CD4-positive, alpha-beta memory T cell (primary cell): ENCODE measurements around the gene POU2AF1. TPM values are rescaled to one million over a fixed set of nuclear protein-coding genes. Genes with fewer than 3 reads are reported as not detected.
"Not testable (repeated sequence)": the region's sequence is repeated elsewhere in the genome, so short reads cannot be mapped to it uniquely, and the experiment has no call there.

ENCODE experiments used
- CTCF ChIA-PET: fragments of 350-600 bp; sonication (Branson Sonifier 250); formaldehyde crosslinking; loops from one replicate; lab custom pipeline; 2021; ENCODE audit warnings: inconsistent platforms; ENCODE audit not compliant: partially characterized antibody; lab: Charles Lee
- POLR2A ChIA-PET: fragments of 350-600 bp; sonication (Branson Sonifier 250); formaldehyde crosslinking; loops from one replicate; lab custom pipeline; 2021; ENCODE audit not compliant: partially characterized antibody; lab: Charles Lee
- DNase-seq, 5 donors: peaks; one replicate each; pipeline versions ENCODE4 v3.0.0 to v3.0.0-alpha.2; 2020 to 2022; ENCODE audit warnings: mixed read lengths in 1 of 5
- H3K27ac ChIP-seq: one replicate; pipeline ENCODE4 v1.7.0; 2013; ENCODE audit warnings: low read depth, low read length
- H3K27me3 ChIP-seq: 2 replicates; pipeline ENCODE4 v1.7.0; 2013; ENCODE audit warnings: mild to moderate bottlenecking, low read length, moderate library complexity; ENCODE audit not compliant: insufficient read depth
- H3K36me3 ChIP-seq: 2 replicates; pipeline ENCODE4 v1.7.0; 2013; ENCODE audit warnings: mild to moderate bottlenecking, low read length, moderate library complexity; ENCODE audit not compliant: insufficient read depth
- H3K4me1 ChIP-seq: 2 replicates; pipeline ENCODE4 v1.7.0; 2013; ENCODE audit warnings: mild to moderate bottlenecking, low read length, moderate library complexity; ENCODE audit not compliant: insufficient read depth
- H3K4me3 ChIP-seq, 2 donors: one replicate each; pipeline ENCODE4 v1.7.0; 2013; ENCODE audit warnings: low read length in 2 of 2, mild to moderate bottlenecking in 1 of 2
- H3K9me3 ChIP-seq, 2 donors: one replicate each; pipeline ENCODE4 v1.7.0; 2013; ENCODE audit warnings: low read length in 2 of 2, control low read depth in 1 of 2; ENCODE audit not compliant: control insufficient read depth in 1 of 2
- H3K27ac Mint-ChIP-seq, 7 donors: one replicate each; pipeline ENCODE4 v1.8.0; 2020 to 2021; ENCODE audit warnings: mixed read lengths in 7 of 7, mild to moderate bottlenecking in 6 of 7, inconsistent platforms in 3 of 7, moderate library complexity in 3 of 7
- H3K27me3 Mint-ChIP-seq, 2 donors: one replicate each; pipeline ENCODE4 v1.8.0; 2020 to 2021; ENCODE audit warnings: mixed read lengths in 2 of 2
- H3K36me3 Mint-ChIP-seq, 2 donors: one replicate each; pipeline ENCODE4 v1.8.0; 2020 to 2021; ENCODE audit warnings: mixed read lengths in 2 of 2, inconsistent platforms in 1 of 2, mild to moderate bottlenecking in 1 of 2
- H3K4me1 Mint-ChIP-seq, 4 donors: one replicate each; pipeline ENCODE4 v1.8.0; 2020 to 2021; ENCODE audit warnings: mixed read lengths in 4 of 4, mild to moderate bottlenecking in 1 of 4
- H3K4me3 Mint-ChIP-seq, 8 donors: one replicate each; pipeline ENCODE4 v1.8.0; 2020 to 2021; ENCODE audit warnings: mixed read lengths in 8 of 8, mild to moderate bottlenecking in 7 of 8, moderate library complexity in 6 of 8, inconsistent platforms in 3 of 8
- H3K9me3 Mint-ChIP-seq, 8 donors: one replicate each; pipeline ENCODE4 v1.8.0; 2020 to 2021; ENCODE audit warnings: mixed read lengths in 8 of 8, mild to moderate bottlenecking in 5 of 8, inconsistent platforms in 3 of 8, moderate library complexity in 1 of 8
- intact Hi-C: fragments of 100-400 bp; cut with micrococcal nuclease; formaldehyde crosslinking; loops from one replicate; pipeline ENCODE4 v1.15.1; 2023
- polyA plus RNA-seq, 2 donors: library from polyadenylated mRNA; unstranded; fragments of 300-500 nt; fragmentation: Illumina TruSeq; gene quantifications; one replicate each; pipeline ENCODE4 v1.2.3, GENCODE V29; 2021
- total RNA-seq, 2 experiments: library from RNA; stranded (reverse); gene quantifications; one replicate each; pipeline ENCODE4 v1.2.3, GENCODE V29; 2021

Gene POU2AF1
- total and polyA plus RNA-seq, 4 experiments from 2014 or later, result 0.37 to 2.0 (median 0.56) TPM

GRCh38 chr11:111325259-111325658 lies 53.8 kb downstream of the POU2AF1 start:
- DNase-seq, result no peak
- H3K4me3 ChIP-seq, result no peak overlapping the region
- intact Hi-C loops, result no loop called here
- CTCF ChIA-PET, result no interaction called here
- Mint-ChIP-seq H3K4me3 (no peak overlapping the region), H3K36me3 (no peaks in the 10 kb centered on the region), H3K27me3 (peaks cover 5 to 9% of the 10 kb centered on the region in 2 donors), H3K27ac (no peak overlapping the region), H3K4me1 (no peaks in the 10 kb centered on the region), H3K9me3 (no peaks in the 10 kb centered on the region)
- H3K4me1 ChIP-seq, result no peaks in the 10 kb centered on the region
- POLR2A ChIA-PET, result no interaction called here
- H3K27ac ChIP-seq, result no peak overlapping the region
- no peaks in the 10 kb centered on the region for H3K36me3 ChIP-seq
- H3K27me3 ChIP-seq, result no peaks in the 10 kb centered on the region
- H3K9me3 ChIP-seq, result no peaks in the 10 kb centered on the region

GRCh38 chr11:111324277-111324720 lies 54.8 kb downstream of the POU2AF1 start:
- Mint-ChIP-seq H3K27me3 (peaks cover 5 to 11% of the 10 kb centered on the region in 2 donors), H3K4me1 (no peaks in the 10 kb centered on the region), H3K27ac (no peak overlapping the region), H3K4me3 (no peak overlapping the region), H3K36me3 (no peaks in the 10 kb centered on the region), H3K9me3 (no peaks in the 10 kb centered on the region)
- H3K36me3 ChIP-seq, result no peaks in the 10 kb centered on the region
- ChIA-PET POLR2A (no interaction called here), CTCF (interaction anchor here (0.6 to 1.2 kb wide), 2 partner anchors 42 to 106 kb away, joined by 3 read pairs; no protein-coding TSS in a partner anchor)
- H3K4me1 ChIP-seq, result no peaks in the 10 kb centered on the region
- no peaks in the 10 kb centered on the region for H3K27me3 ChIP-seq
- DNase-seq, result no peak
- intact Hi-C loops, result no loop called here
- no peak overlapping the region for H3K27ac ChIP-seq
- H3K4me3 ChIP-seq, result no peak overlapping the region
- no peaks in the 10 kb centered on the region for H3K9me3 ChIP-seq

- intact Hi-C loops, result no loop called here
- POLR2A ChIA-PET, result no interaction called here
Measured at GRCh38 chr11:111322534-111322933, 56.5 kb downstream of the POU2AF1 start.

GRCh38 chr11:111320728-111321568 lies 58.1 kb downstream of the POU2AF1 start:
- POLR2A ChIA-PET, result no interaction called here
- Histone ChIP-seq H3K4me1 (no peaks in the 10 kb centered on the region), H3K36me3 (no peaks in the 10 kb centered on the region), H3K27me3 (no peaks in the 10 kb centered on the region), H3K4me3 (no peak overlapping the region), H3K27ac (no peak overlapping the region), H3K9me3 (no peaks in the 10 kb centered on the region)
- Mint-ChIP-seq H3K4me3 (no peak overlapping the region), H3K36me3 (no peaks in the 10 kb centered on the region), H3K9me3 (no peaks in the 10 kb centered on the region), H3K27ac (no peak overlapping the region), H3K27me3 (peaks cover 9 to 13% of the 10 kb centered on the region in 2 donors), H3K4me1 (no peaks in the 10 kb centered on the region)
- no peak for DNase-seq
- CTCF ChIA-PET, result no interaction called here
- intact Hi-C loops, result no loop called here

More at GRCh38 chr11:111322534-111322933, 56.5 kb downstream of the POU2AF1 start:
- H3K36me3 ChIP-seq, result no peaks in the 10 kb centered on the region
- H3K27ac Mint-ChIP-seq, result no peak overlapping the region
- H3K4me3 ChIP-seq, result no peak overlapping the region
- CTCF ChIA-PET, result no interaction called here
- H3K27me3 ChIP-seq, result no peaks in the 10 kb centered on the region
- peaks cover 7 to 10% of the 10 kb centered on the region in 2 donors for H3K27me3 Mint-ChIP-seq
- no peak overlapping the region for H3K4me3 Mint-ChIP-seq
- no peak overlapping the region for H3K27ac ChIP-seq
- no peaks in the 10 kb centered on the region for H3K4me1 ChIP-seq
- H3K36me3 Mint-ChIP-seq, result no peaks in the 10 kb centered on the region
- DNase-seq, result no peak
- H3K9me3 Mint-ChIP-seq, result no peaks in the 10 kb centered on the region
- H3K4me1 Mint-ChIP-seq, result no peaks in the 10 kb centered on the region
- no peaks in the 10 kb centered on the region for H3K9me3 ChIP-seq

- CTCF ChIA-PET, H3K4me3 ChIP-seq, H3K4me1 ChIP-seq, H3K4me3 Mint-ChIP-seq, intact Hi-C loops, POLR2A ChIA-PET, H3K9me3 ChIP-seq, H3K27ac ChIP-seq, DNase-seq, H3K27me3 ChIP-seq, H3K36me3 ChIP-seq, H3K36me3 Mint-ChIP-seq, H3K4me1 Mint-ChIP-seq, H3K9me3 Mint-ChIP-seq, H3K27ac Mint-ChIP-seq: not testable (repeated sequence)
- peaks cover 12 to 13% of the 10 kb centered on the region in 2 donors for H3K27me3 Mint-ChIP-seq
Measured at GRCh38 chr11:111320199-111320598, 58.9 kb downstream of the POU2AF1 start.

- no peaks in the 10 kb centered on the region for H3K4me1 ChIP-seq
- ChIA-PET POLR2A (no interaction called here), CTCF (no interaction called here)
- H3K9me3 Mint-ChIP-seq, result no peaks in the 10 kb centered on the region
- H3K4me1 Mint-ChIP-seq, result no peaks in the 10 kb centered on the region
- peaks cover 15 to 16% of the 10 kb centered on the region in 2 donors for H3K27me3 Mint-ChIP-seq
- DNase-seq, result no peak
- no peaks in the 10 kb centered on the region for H3K27me3 ChIP-seq
- no peaks in the 10 kb centered on the region for H3K9me3 ChIP-seq
- no peak overlapping the region for H3K27ac Mint-ChIP-seq
- H3K4me3 Mint-ChIP-seq, result no peak overlapping the region
- no peaks in the 10 kb centered on the region for H3K36me3 ChIP-seq
- H3K27ac ChIP-seq, result no peak overlapping the region
- no peak overlapping the region for H3K4me3 ChIP-seq
- intact Hi-C loops, result no loop called here
- no peaks in the 10 kb centered on the region for H3K36me3 Mint-ChIP-seq
Measured at GRCh38 chr11:111319296-111319695, 59.8 kb downstream of the POU2AF1 start.

- POLR2A ChIA-PET, result no interaction called here
- Histone ChIP-seq H3K27me3 (no peaks in the 10 kb centered on the region), H3K27ac (no peak overlapping the region), H3K4me1 (no peaks in the 10 kb centered on the region), H3K9me3 (no peaks in the 10 kb centered on the region), H3K4me3 (no peak overlapping the region), H3K36me3 (no peaks in the 10 kb centered on the region)
- H3K4me1 Mint-ChIP-seq, result no peaks in the 10 kb centered on the region
- DNase-seq, result no peak
- H3K27me3 Mint-ChIP-seq, result peaks cover 25 to 29% of the 10 kb centered on the region in 2 donors
- H3K36me3 Mint-ChIP-seq, result no peaks in the 10 kb centered on the region
- H3K27ac Mint-ChIP-seq, result no peak overlapping the region
- CTCF ChIA-PET, result interaction anchor here (1.3 kb wide), 1 partner anchor 117 kb away, joined by 4 read pairs; no protein-coding TSS in a partner anchor
- intact Hi-C loops, result no loop called here
- no peak overlapping the region for H3K4me3 Mint-ChIP-seq
- H3K9me3 Mint-ChIP-seq, result peaks cover 0 to 6% (median 0%) of the 10 kb centered on the region in 8 donors
Measured at GRCh38 chr11:111312076-111312475, 67.0 kb downstream of the POU2AF1 start.
